Osteocyte (in vitro differentiated cells): ENCODE data around the gene CRB2. TPM values are rescaled to one million over a fixed set of nuclear protein-coding genes. Genes with fewer than 3 reads are reported as not detected.

Experiments used
- DNase-seq: peaks from one replicate; pipeline ENCODE4 v3.0.0; 2021; ENCODE audit warnings: mixed read lengths; ENCODE audit not compliant: unreplicated experiment; ENCODE audit errors: extremely low spot score
- H3K27ac Mint-ChIP-seq: one replicate; pipeline ENCODE4 v1.8.0; 2021; ENCODE audit warnings: mild to moderate bottlenecking, mixed read lengths; ENCODE audit not compliant: unreplicated experiment
- H3K27me3 Mint-ChIP-seq: one replicate; pipeline ENCODE4 v1.8.0; 2021; ENCODE audit warnings: mixed read lengths; ENCODE audit not compliant: unreplicated experiment
- H3K36me3 Mint-ChIP-seq: one replicate; pipeline ENCODE4 v1.8.0; 2021; ENCODE audit warnings: mixed read lengths; ENCODE audit not compliant: unreplicated experiment
- H3K4me1 Mint-ChIP-seq: one replicate; pipeline ENCODE4 v1.8.0; 2021; ENCODE audit warnings: mixed read lengths; ENCODE audit not compliant: unreplicated experiment
- H3K4me3 Mint-ChIP-seq: one replicate; pipeline ENCODE4 v1.8.0; 2021; ENCODE audit warnings: mild to moderate bottlenecking, moderate library complexity, mixed read lengths; ENCODE audit not compliant: unreplicated experiment
- H3K9me3 Mint-ChIP-seq: one replicate; pipeline ENCODE4 v1.8.0; 2021; ENCODE audit warnings: mixed read lengths; ENCODE audit not compliant: unreplicated experiment
- total RNA-seq: library from RNA; stranded (reverse); gene quantifications from 2 replicates; pipeline ENCODE4 v1.2.1, GENCODE V29; 2021
- TF ChIP-seq, protein P1 (sequence below): fragments of 200-600 bp; sonication (generic); IDR thresholded peaks from 2 replicates; pipeline ENCODE4 v1.5.0; 2021; ENCODE audit warnings: antibody characterized with exemption, mild to moderate bottlenecking, moderate library complexity

Gene CRB2
- total RNA-seq, 1 donor from 2014 or later: not detected

DNA sequence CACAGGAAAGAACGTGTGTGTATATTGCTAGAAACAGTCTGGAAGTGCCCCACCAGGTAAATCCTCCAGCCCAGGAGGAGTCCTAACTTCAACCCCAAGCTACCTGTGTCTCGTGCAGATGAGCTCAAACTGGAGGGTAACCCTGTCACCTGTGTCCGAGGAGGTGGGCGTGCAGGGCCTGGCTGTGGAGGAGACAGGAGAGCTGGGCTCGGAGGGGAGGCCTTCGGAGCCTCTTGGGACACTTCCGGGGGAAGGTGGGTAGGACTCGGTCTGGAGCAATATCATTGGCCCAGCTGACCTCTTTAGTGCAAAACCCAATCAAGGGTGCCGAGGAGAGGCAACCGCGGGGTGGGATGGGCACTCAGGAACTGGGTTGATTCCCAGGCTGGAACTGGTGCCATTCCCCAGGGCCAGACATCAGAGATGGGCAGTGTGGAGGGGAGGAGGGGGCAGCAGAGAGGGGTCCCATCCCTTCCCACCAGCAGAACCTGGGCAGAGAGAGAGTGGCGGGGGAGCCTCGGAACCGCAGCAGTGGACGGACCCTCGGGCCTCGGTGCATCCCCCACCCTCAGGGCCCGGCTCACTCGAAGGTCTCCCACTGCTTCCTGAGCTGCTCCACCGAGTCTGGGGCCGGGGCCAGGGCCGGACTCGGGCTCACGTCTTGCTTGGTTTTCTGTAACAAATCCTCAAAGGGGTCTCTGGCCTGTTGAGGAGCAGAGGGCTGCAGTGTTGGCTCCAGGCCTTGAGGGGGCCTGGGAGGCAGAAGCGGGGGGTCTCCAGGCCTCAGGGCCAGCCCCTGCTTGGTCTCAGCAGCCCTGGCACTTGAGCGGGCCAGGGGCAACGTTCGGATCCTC is 25.1 kb downstream of the CRB2 start:
- Mint-ChIP-seq H3K4me3 (no peak overlapping the region), H3K36me3 (peaks cover 3% of the 10 kb centered on the region), H3K4me1 (peaks cover 20% of the 10 kb centered on the region), H3K9me3 (no peaks in the 10 kb centered on the region), H3K27ac (no peak overlapping the region), H3K27me3 (no peaks in the 10 kb centered on the region)
- TF ChIP-seq, protein P1, sequence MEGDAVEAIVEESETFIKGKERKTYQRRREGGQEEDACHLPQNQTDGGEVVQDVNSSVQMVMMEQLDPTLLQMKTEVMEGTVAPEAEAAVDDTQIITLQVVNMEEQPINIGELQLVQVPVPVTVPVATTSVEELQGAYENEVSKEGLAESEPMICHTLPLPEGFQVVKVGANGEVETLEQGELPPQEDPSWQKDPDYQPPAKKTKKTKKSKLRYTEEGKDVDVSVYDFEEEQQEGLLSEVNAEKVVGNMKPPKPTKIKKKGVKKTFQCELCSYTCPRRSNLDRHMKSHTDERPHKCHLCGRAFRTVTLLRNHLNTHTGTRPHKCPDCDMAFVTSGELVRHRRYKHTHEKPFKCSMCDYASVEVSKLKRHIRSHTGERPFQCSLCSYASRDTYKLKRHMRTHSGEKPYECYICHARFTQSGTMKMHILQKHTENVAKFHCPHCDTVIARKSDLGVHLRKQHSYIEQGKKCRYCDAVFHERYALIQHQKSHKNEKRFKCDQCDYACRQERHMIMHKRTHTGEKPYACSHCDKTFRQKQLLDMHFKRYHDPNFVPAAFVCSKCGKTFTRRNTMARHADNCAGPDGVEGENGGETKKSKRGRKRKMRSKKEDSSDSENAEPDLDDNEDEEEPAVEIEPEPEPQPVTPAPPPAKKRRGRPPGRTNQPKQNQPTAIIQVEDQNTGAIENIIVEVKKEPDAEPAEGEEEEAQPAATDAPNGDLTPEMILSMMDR: no peak
- no peak for DNase-seq

DNA sequence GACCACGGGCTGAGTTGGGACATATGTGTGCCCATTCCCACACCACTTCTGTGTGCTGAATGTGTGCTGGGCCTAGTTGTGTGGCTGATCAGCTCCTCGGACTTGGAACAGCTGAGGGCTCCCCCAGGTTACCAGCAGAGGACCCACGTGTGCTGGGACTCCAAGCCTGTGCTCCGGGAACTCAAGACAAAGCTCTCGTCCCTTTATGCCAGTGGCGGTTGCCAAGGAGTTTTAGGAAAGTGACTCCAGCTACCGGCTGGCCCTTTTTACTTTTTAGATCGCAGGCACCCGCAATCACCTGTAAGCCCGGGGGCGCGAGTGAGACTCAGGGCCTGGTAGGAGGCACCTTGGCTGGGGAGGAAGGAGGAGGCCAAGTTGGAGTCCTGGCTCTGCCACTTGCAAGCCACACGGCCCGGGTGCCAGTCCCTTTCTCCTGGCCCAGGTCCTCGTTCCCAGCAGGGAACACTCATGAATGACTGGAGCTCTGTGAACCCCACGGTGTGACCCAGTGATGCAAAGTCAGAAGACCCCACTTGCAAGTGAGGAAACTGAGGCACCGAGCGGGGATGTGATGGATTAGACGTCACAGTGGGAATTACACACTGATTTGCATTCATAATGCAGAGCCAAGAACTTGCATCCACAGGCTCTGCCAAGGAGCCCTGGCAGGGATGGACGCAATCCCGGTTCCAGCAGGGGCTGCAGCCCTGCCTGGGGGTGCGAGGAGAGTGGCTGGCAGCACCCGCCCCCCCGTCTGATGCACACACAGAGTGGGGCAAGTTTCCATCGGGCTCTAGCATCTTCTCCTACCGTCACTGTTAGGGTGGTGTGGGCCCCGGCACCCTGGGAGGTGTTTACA is 26.9 kb downstream of the CRB2 start:
- Mint-ChIP-seq H3K36me3 (peaks cover 3% of the 10 kb centered on the region), H3K9me3 (no peaks in the 10 kb centered on the region), H3K4me1 (peaks cover 6% of the 10 kb centered on the region), H3K27me3 (no peaks in the 10 kb centered on the region), H3K4me3 (no peak overlapping the region), H3K27ac (no peak overlapping the region)
- TF ChIP-seq, protein P1: no peak
- no peak for DNase-seq

DNA sequence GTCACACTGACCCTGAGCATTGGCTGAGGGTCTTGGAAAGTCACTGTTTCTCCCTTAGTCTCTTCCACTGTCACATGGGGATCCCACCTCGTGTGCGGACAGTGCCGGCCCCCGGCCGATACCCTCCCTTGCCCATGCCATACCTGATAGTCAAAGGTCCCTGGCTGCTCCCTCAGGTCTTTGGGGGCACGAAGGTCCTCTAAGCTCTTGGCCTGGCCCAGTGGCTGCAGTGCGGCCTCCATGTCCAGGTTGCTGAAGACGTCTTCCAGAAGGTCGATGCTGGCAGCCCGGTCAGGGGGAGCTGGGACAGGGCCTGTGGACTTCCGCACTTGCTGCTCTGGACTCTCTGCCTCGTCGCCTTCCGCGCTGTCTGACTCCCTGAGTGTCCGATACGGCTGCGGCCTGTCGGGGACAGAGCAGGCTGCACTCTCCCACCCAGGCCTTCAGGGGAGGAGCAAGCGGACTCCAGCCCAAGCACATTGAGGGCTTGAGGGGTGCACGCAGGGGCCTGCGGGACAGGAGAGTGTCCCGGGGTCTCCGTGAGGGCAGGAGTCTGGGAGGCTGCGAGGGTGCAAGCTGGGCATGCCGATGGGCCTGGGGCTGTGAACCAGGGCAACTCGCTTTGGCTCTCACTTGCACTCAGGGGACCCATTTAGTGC is 27.6 kb downstream of the CRB2 start:
- H3K9me3 Mint-ChIP-seq: no peaks in the 10 kb centered on the region
- no peaks in the 10 kb centered on the region for H3K4me1 Mint-ChIP-seq
- TF ChIP-seq, protein P1: no peak
- no peak overlapping the region for H3K27ac Mint-ChIP-seq
- no peak overlapping the region for H3K4me3 Mint-ChIP-seq
- no peaks in the 10 kb centered on the region for H3K27me3 Mint-ChIP-seq
- peaks cover 3% of the 10 kb centered on the region for H3K36me3 Mint-ChIP-seq
- no peak for DNase-seq

DNA sequence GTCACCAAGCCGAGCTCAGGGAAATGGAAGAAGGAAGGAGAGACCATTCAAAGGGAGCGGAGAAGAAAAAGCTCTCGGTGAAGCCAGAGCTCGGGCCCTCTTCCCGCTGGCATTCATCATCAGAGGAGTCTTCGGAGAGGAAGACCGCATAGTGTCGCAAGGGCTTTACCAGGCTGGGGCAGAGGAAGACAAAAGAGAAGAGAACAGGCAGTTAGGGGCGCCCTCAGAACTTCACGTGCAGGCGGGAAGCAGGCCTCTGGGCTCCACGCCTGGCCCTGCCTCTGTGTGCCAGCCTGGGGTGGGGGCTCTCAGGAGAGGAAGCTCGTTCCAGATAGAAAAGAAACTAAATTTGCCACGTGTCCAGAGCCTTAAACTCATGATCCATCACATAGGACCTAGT is 31.7 kb downstream of the CRB2 start:
- H3K27me3 Mint-ChIP-seq: peaks cover 2% of the 10 kb centered on the region
- TF ChIP-seq, protein P1: no peak
- no peak for DNase-seq
- H3K27ac Mint-ChIP-seq: no peak overlapping the region
- H3K4me3 Mint-ChIP-seq: no peak overlapping the region
- no peaks in the 10 kb centered on the region for H3K9me3 Mint-ChIP-seq
- peaks cover 3% of the 10 kb centered on the region for H3K36me3 Mint-ChIP-seq
- H3K4me1 Mint-ChIP-seq: no peaks in the 10 kb centered on the region
